Esophagus squamous epithelium (tissue), 4 donors: Measurements from ENCODE around the gene ARRDC3.

Source experiments
- CTCF ChIP-seq, 6 experiments: fragments of 450-650 bp in 4 of 6; fragments of 200-600 bp in 2 of 6; sonication (generic) in 2 of 6; IDR thresholded peaks; one replicate each; pipeline ENCODE4 v1.5.1; 2016 to 2019; ENCODE audit warnings: antibody characterized with exemption in 6 of 6, mild to moderate bottlenecking in 4 of 6, moderate library complexity in 4 of 6
- POLR2A ChIP-seq, 4 donors: fragments of 450-650 bp; IDR thresholded peaks; one replicate each; pipeline ENCODE4 v1.6.1; 2017; ENCODE audit warnings: antibody characterized with exemption in 4 of 4, mild to moderate bottlenecking in 4 of 4, moderate library complexity in 3 of 4

GRCh38 chr5:91381239-91381773, 1.8 kb downstream of the ARRDC3 start:
- TF ChIP-seq CTCF (IDR thresholded peaks at IDR 0.05): no peak
- no peak for TF ChIP-seq POLR2A (IDR thresholded peaks at IDR 0.05)
